AG04449 (cell line): ENCODE data around the gene ZSWIM7.

Experiments
- CTCF ChIA-PET: fragments of 350-600 bp; formaldehyde crosslinking; extraction: SDS; loops from one replicate; lab custom pipeline; 2021; ENCODE audit warnings: antibody characterized with exemption; lab: Yijun Ruan, JAX
- POLR2A ChIA-PET: fragments of 400-600, 350-600 bp; formaldehyde crosslinking; extraction: SDS; loops from one replicate; lab custom pipeline; 2020; ENCODE audit warnings: antibody characterized with exemption, inconsistent platforms; lab: Yijun Ruan, JAX
- DNase-seq: peaks from one replicate; pipeline ENCODE4 v3.0.0-alpha.2; 2010; ENCODE audit warnings: low read depth, low spot score
- H3K4me3 ChIP-seq: 2 replicates; pipeline ENCODE4 v1.5.1; 2011; ENCODE audit warnings: low read depth, mild to moderate bottlenecking, control low read depth, low read length
- CTCF ChIP-seq: IDR thresholded peaks from one replicate; pipeline ENCODE4 v1.5.1; 2011; ENCODE audit warnings: mild to moderate bottlenecking, moderate library complexity, low read length, control low read depth, inconsistent platforms; ENCODE audit not compliant: insufficient read depth; ENCODE audit errors: missing control alignments

The ZSWIM7 gene

GRCh38 chr17:16002708-16003260, 3.3 kb upstream of the ZSWIM7 start:
- no peak for DNase-seq
- POLR2A ChIA-PET: no interaction called here

GRCh38 chr17:16001226-16001897, 1.9 kb upstream of the ZSWIM7 start:
- no peak for DNase-seq
- H3K4me3 ChIP-seq: peak overlapping the region; percentile 85; the same call in 1 of the 2 replicates
- ChIA-PET POLR2A (interaction anchor here (0.7 kb wide), 1 partner anchor 26 kb away, joined by 3 read pairs; no protein-coding TSS in a partner anchor), CTCF (interaction anchor here (1.0 to 3.0 kb wide), 3 partner anchors 10 to 56 kb away, joined by 3 to 19 read pairs (median 4); partner anchors contain the start of gene ADORA2B)
- TF ChIP-seq CTCF: no peak

More at GRCh38 chr17:16002708-16003260, 3.3 kb upstream of the ZSWIM7 start:
- no peak for TF ChIP-seq CTCF
- no peak overlapping the region for H3K4me3 ChIP-seq
- CTCF ChIA-PET: interaction anchor here (3.0 kb wide), 1 partner anchor 11 kb away, joined by 19 read pairs; no protein-coding TSS in a partner anchor

DNA sequence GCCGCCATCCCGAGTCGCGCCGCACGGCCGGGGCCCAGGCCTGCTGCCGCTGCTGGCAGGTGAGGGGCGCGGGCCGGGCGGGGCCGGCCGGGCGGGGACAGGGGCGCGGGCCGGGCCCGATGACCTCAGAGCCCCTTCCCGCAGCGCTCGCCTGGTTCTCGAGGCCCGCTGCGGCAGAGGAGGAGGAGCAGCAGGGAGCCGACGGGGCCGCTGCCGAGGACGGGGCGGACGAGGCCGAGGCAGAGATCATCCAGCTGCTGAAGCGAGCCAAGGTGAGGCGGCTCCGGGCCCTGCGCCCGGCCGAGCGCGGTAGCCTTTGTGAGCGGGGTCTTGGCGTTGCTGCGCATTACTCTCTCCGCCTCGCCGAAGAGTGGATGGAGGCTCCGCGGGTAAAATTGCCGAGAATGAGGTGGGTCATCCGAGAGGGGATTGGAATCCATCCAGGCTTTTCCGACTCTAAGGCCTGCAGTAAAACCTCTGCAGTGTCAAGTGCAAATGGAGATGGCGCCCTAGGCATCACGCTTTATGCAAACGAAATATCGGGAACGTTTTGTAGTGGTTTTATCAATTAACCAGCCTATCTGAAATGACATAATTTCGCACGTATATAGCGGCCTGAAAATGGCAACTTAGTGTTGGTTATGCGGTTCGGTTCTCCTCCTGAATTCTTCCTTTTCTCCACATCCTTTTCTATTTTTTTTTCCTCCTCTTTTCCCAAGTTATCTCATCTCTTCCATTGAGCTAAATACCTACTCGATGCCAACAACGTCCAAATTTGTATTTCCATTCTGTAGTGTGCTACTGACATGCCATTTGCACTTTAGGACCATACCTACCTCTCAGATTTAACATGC, 697 bp upstream of the ZSWIM7 start:
- H3K4me3 ChIP-seq: peak overlapping the region; percentile 85
- ChIA-PET POLR2A (interaction anchor here (0.6 to 2.6 kb wide), 4 partner anchors 15 to 811 kb away, joined by 3 to 15 read pairs (median 3); partner anchors contain the start of gene ADORA2B), CTCF (interaction anchor here (1.0 to 4.7 kb wide), 6 partner anchors 11 to 172 kb away, joined by 3 to 34 read pairs (median 4); partner anchors contain the start of gene ADORA2B)
- DNase-seq: no peak
- no peak for TF ChIP-seq CTCF

- DNase-seq: no peak
- no peak overlapping the region for H3K4me3 ChIP-seq
- ChIA-PET CTCF (interaction anchor here (0.8 to 5.0 kb wide), 7 partner anchors 22 to 170 kb away, joined by 3 to 43 read pairs (median 4); partner anchors contain the start of gene ADORA2B), POLR2A (interaction anchor here (2.6 kb wide), 1 partner anchor 53 kb away, joined by 15 read pairs; the partner anchor contains the start of gene ADORA2B)
- TF ChIP-seq CTCF: no peak
These were observed 1.4 kb downstream of the ZSWIM7 start for GRCh38 chr17:15998031-15998562.

GRCh38 chr17:15996322-15996721, 3.2 kb downstream of the ZSWIM7 start:
- TF ChIP-seq CTCF: no peak
- H3K4me3 ChIP-seq: no peak overlapping the region
- DNase-seq: no peak
- ChIA-PET CTCF (interaction anchor here (1.0 to 5.0 kb wide), 5 partner anchors 12 to 168 kb away, joined by 3 to 43 read pairs (median 4); partner anchors contain the start of gene ADORA2B), POLR2A (no interaction called here)
